ENCODE measurements around the gene SYNC. TPM values are rescaled to one million over a fixed set of nuclear protein-coding genes. Genes with fewer than 3 reads are reported as not detected.
A peak's percentile ranks its signal among the peaks of the same experiment; 100 is the strongest.

SYNC gene
- total and polyA plus RNA-seq, 2 experiments from 2014 or later = not detected

- peaks cover 11% of the 10 kb centered on the region for H4K20me1 ChIP-seq (replicated peaks; ENCODE audit: insufficient read depth)
- Mint-ChIP-seq H3K27me3 (ENCODE audit: insufficient read depth, low read depth, poor library complexity) (peaks cover 4% of the 10 kb centered on the region), H3K36me3 (ENCODE audit: low read depth) (peaks cover 39% of the 10 kb centered on the region; the same call in 2 of the 3 replicates), H3K27ac (no peak overlapping the region), H3K4me3 (no peak overlapping the region), H3K4me1 (no peaks in the 10 kb centered on the region), H3K9me3 (no peaks in the 10 kb centered on the region)
- no peaks in the 10 kb centered on the region for H3K27me3 ChIP-seq (ENCODE audit: insufficient read depth)
- no peak overlapping the region for H3K4me2 ChIP-seq
- no peaks in the 10 kb centered on the region for H3K79me2 ChIP-seq (replicated peaks; ENCODE audit: insufficient read depth)
- H3F3A ChIP-seq (replicated peaks; ENCODE audit: low read depth) = peaks cover 31% of the 10 kb centered on the region; the same call in 1 of the 2 replicates
- H3K27ac ChIP-seq (ENCODE audit: low read depth) = peak overlapping the region; percentile 72; the same call in 1 of the 2 replicates
- DNase-seq (ENCODE audit: low spot score) = no peak
- H3K4me1 ChIP-seq (ENCODE audit: insufficient read depth) = no peaks in the 10 kb centered on the region
- H2AFZ ChIP-seq = no peak overlapping the region
- no peak overlapping the region for H3K4me3 ChIP-seq
- TF ChIP-seq ZNF331 (CRISPR knock-in tag; IDR thresholded peaks at IDR 0.05; ENCODE audit: low read depth) (no peak), JUNB (IDR thresholded peaks at IDR 0.05; ENCODE audit: unreplicated experiment) (no peak), POLR2AphosphoS5 (IDR thresholded peaks at IDR 0.05; ENCODE audit: low read depth) (no peak), REST (IDR thresholded peaks at IDR 0.05; ENCODE audit: unreplicated experiment) (no peak)
- no peak for ATAC-seq
- peaks cover 45% of the 10 kb centered on the region for H3K36me3 ChIP-seq (ENCODE audit: insufficient read depth)
- no peaks in the 10 kb centered on the region for H3K9me2 ChIP-seq (ENCODE audit: insufficient read depth)
These were observed 16.2 kb downstream of the SYNC start for GRCh38 chr1:32686387-32686786.

- no peak overlapping the region for H3K4me2 ChIP-seq
- Mint-ChIP-seq H3K36me3 (ENCODE audit: low read depth) (peaks cover 48% of the 10 kb centered on the region; the same call in 2 of the 3 replicates), H3K4me3 (no peak overlapping the region), H3K27me3 (ENCODE audit: insufficient read depth, low read depth, poor library complexity) (peaks cover 4% of the 10 kb centered on the region), H3K27ac (no peak overlapping the region), H3K4me1 (no peaks in the 10 kb centered on the region), H3K9me3 (no peaks in the 10 kb centered on the region)
- peaks cover 54% of the 10 kb centered on the region for H3K36me3 ChIP-seq (ENCODE audit: insufficient read depth)
- H3F3A ChIP-seq (replicated peaks; ENCODE audit: low read depth) = peaks cover 31% of the 10 kb centered on the region; the same call in 1 of the 2 replicates
- H3K4me1 ChIP-seq (ENCODE audit: insufficient read depth) = no peaks in the 10 kb centered on the region
- ATAC-seq (no peak), DNase-seq (ENCODE audit: low spot score) (no peak)
- H3K9me2 ChIP-seq (ENCODE audit: insufficient read depth) = no peaks in the 10 kb centered on the region
- H3K27ac ChIP-seq (ENCODE audit: low read depth) = no peak overlapping the region
- no peak overlapping the region for H3K4me3 ChIP-seq
- H4K20me1 ChIP-seq (replicated peaks; ENCODE audit: insufficient read depth) = peaks cover 11% of the 10 kb centered on the region
- H3K27me3 ChIP-seq (ENCODE audit: insufficient read depth) = no peaks in the 10 kb centered on the region
- H2AFZ ChIP-seq = no peak overlapping the region
- H3K79me2 ChIP-seq (replicated peaks; ENCODE audit: insufficient read depth) = no peaks in the 10 kb centered on the region
- TF ChIP-seq ZNF462 (CRISPR knock-in tag; IDR thresholded peaks at IDR 0.05) = no peak
- TF ChIP-seq EZH2phosphoT487 (IDR thresholded peaks at IDR 0.05; ENCODE audit: unreplicated experiment) = no peak
- no peak for TF ChIP-seq STAT1 (IDR thresholded peaks at IDR 0.05; ENCODE audit: unreplicated experiment)
- TF ChIP-seq REST (IDR thresholded peaks at IDR 0.05; ENCODE audit: unreplicated experiment) = no peak
These were observed 17.1 kb downstream of the SYNC start for GRCh38 chr1:32685498-32685897.
